NCI-H526 treated with DMSO at 0.1 percent for 48 hours (cell line): ENCODE results near the gene THEM4.

Experiments used
- DNase-seq: peaks from one replicate; lab custom pipeline; 2025; lab: John Stamatoyannopoulos, UW

The THEM4 gene

DNA sequence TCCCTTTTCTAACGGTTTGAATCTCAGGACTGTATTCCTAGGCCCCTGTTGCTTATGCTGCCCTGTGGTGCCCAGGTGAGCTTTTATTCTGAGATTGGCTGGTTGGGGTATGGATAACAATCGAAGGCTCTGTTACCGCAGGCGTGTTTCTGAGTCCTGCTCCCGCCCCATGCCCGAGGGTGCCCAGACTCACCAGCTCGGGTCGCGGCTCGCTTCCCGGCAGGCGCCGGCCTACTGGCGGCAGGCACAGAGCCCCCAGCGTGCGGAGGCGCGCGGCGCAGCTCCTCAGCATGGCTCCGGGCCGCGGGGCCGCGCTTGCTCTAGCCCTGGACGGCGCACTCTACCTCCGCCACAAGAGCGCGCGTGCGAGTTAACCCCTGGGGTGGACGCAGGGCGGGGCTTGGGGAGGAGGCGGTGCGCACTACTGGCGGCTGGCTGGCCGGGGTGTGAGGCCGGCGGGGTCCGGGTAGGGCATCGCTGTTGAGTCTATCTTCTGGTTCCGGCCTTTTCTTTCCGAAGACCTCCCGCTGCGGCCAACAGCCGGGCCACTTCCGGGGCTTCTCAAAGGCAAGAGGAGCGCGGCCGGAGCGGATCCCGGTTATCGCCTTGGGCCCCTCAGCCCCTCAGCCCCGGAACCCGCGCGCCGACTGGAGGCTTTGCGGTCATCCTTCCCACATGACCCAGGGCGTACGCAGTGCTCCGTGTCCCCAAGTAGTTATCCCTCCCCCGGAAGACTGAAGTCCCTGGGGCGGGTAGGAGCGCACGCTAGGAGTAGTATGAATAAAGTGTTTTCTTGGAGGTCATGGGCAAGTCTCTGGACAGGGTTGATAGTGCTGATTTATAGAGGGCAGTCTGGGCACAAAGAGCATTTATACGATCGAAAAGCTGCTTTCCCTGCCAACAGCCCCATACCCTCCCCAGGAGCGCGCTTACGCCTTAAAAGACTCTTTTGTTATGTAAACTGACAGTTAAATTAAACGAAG lies at the start of gene THEM4:
TSS of gene THEM4 (minus strand) at position 345 of the 983 bp plus-strand sequence. CDS start at position 292, 53 bp downstream.
- peak; percentile 99 for DNase-seq

DNA sequence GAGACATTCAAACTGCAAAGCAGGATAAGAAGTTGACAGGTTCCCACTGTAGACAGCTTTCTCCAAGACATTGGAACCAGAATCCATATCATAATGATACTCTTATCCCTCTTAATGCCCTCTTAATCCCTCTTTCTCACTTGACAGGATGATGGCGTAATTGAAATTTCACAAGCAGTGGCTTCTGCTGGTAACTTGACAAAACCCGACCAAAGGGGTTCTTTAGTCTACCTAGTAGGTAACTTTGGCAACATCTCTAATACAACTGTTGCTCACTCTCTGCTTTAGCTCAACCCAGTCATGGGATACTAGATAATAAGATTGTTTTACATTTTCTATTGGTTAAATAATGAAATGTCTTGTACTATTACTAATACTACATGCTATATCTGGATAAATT lies 49.6 kb upstream of the THEM4 start:
- DNase-seq: no peak

DNA sequence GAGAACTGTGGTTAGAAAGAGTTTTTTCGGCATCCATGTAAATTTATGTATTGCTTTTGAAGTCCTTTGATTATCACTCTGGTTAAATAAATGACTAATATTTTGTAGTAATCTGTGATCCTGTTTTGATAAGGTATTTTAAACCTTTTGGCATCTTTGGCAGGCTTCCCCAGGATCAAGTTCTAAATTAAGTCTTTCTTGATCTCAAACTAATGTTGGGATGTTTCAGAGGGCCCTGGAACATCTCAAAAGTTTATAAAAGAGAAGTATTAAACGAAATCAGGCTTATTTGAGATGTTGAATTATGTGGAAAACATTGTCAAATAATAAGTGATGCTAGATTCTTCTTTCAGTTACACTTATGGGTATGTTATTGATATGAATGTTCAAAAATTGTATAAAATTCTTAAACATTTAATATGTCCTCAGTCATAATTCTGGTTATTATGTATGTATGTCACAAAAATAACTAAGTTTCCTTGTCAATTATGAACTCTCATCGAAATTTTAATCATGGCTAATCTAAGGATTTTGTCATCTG lies 47.7 kb upstream of the THEM4 start:
- DNase-seq: no peak

DNA sequence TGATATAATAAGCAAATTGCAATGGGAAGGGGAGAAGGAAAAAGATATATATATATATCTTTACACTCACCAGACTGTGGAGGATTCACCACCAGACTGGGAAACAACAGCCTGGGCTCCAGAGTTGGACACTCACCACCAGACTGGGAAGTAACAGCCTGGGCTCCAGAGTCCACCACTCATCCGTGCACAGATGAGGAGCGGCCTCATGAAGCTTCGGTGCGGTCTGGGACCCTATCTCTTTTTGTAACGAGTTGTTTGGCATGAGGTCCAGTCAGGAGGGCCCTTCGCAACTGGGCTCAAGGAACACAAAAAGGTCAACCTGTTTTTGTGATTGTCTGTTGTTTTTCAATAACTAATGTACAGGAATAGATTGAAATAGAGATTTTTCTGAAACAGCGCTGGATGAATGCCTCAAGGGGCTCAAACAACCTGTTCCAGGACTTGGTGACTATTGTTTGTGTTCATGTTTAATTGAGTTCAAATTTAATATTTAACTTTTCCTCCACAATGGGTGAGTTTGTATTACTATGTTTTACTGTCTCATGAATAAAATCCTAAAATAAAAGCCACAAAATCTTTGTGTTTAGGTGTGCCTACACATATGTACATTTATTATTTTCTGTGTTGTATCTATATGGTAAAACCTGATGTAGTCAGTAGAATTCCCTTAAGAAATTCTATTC lies 44.2 kb upstream of the THEM4 start:
- peak; percentile 95 for DNase-seq

DNA sequence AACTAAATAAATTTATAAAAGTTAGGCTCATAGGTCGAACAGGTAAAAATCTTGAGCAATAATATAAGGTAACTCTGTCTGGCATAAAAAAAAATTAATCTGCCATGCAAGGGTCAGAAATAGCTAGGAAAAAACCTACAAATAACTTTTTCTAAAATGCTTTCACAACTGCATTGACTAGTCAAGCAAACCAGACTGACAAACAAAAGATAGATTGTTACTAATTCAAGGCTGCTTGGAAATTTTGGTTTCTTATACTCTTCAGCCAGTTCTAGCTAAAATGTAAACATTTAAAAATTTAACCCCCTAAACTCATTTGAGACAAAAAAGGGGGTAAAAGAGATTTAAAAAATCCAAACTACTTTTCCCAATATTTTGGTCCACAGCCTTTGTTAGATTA lies 43.5 kb upstream of the THEM4 start:
- no peak for DNase-seq

DNA sequence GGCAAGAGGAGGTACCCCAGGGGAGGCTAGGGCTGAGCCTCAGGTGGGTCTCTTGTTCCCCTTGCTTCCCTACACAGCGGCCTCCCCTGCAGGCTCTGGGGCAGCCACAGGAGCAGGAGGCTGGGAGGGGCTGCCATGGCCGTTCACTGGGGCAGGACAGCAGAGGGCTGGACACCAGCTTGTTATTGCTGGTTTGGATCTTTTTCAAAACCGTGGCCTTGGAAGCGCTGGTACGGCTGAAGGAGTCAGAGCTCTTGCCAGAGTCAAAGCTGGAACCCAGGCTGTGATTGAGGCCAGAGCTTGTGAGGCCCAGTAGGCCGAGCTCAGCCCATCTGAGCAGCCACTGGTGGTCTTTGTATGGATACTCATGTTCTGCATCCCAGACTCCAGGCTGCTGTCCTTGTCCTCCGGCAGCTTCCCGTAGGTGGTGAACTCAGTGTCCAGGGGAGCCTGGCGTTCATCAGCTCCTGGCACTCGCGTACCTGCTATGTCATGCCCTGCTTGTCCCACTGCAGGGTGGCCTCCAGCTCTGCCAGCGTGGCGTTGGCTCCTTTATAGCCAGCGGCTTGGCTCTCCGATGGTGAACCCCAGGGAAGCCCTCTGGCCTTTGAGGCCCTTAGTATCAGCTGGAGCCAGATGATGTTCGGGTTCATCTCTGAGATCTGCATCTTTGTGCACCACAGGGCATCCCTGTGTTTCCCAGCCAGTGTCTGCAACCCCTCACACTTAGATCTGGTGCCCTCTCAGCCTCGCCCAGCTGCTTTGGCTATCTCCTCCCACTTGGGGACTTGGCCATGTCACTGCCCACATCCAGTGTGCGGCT lies 40.3 kb upstream of the THEM4 start:
- DNase-seq: no peak

DNA sequence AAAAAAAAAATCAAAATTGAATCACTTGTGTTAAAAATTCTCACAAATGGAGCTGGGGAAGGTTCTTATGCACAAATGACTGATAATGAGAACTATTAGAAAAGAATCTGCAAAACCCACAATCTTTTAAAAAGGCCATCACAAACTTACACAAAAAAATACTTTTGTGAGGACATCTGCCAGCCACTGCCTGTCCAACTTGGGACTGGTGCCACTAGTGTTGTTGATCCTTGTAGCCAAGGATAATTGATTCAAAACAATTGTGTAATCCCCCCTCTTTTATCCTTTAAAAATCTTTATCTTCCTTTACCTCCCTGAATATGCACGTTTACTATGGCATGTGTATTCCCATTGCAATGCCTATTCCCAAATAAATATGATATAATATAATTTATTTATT lies 39.2 kb upstream of the THEM4 start:
- DNase-seq: no peak

DNA sequence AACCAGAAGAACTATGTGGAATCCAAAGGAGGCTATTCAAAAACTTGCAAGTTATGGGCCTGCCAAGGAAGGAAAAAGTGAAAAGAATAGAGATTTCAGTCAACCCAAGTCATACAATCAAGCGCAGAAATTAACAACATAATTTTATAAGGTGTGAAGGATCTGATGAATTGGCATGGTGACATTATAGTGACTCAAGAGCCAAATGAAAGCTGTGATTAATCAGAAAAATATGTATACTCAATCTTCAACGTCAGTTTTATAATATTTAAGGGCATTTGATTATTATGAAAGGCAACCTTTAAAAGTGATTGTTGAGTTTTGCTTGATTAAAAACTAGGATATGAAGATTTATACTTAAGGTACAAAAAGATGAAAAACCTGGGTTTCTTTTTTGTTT lies 37.8 kb upstream of the THEM4 start:
- DNase-seq: no peak

DNA sequence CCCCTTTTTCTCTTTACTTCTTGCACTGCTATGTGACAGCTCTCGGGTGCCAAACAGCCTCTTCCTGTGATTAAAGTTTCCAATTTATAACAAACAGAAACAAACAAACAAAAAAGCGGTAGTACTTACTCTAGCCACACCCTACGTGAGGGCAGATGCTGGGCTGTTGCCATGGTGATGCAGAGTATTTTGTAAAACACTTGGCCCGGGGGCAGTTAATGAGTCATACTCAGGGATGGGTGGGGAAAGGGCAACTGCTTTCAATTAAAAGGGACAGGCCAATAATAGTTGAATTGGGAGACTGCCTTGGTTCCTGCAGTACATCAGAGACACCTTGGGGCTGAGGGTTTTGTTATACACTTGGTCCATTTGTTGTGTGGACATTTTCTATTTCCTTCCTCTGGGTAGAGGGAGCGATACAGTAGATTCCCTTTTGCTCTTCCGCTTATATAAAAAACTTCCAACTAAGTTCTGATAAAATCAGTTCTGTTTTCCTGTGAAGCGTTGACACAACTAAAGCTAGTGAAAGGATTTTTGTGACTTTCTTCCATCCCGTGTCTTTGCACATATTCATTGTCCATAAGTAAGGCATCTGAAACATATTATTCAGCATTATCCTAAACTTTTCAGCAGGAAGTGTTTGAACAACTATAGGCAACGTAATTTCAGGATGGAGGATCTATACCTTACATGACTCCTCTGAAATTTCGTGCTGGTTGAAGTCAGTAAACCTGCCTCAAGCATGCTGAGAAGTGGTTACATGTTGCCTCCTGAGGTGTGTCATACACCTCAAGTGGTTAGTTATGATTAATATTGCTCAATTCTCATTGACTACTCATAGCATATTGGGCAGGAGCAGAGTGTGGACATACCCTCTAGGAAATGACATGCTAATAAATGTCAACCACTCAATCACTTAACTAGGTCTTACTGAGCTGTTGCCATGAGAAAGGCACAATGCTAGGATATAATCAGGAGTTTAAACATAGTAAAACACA lies 36.7 kb upstream of the THEM4 start:
- no peak for DNase-seq

DNA sequence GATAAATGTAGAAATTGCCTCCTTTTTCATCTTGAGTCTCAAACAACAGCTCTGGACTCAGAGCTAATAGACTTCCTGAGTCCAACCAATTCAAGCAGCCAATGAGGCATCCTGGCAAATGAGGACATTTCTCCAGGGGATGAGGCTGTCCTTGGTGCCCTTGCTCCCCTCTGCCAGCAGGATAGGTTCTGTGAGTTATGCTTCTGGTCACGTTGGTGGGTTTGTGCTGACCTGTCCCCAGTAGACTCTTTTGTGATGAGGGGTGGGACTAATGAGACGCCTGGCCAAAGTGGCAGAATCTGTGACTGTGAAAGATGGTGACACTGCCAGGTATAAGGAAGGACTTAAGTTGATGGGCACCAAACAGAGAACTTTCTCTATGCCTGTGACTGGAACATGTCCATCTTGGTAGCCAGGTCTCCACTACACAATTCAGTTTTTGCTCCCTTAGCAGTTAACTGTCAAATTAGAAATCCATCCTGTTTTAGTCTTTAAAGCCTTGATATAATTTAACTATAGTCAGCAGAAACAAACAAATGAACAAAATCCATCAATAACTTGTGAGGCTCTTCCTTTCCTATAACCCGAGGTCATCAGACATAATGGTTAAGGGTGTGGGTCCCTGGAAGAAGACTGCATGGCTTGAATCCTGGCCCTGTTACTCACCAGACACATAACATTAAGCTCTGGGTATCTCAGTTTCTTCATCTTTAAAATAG lies 35.7 kb upstream of the THEM4 start:
- DNase-seq: no peak

DNA sequence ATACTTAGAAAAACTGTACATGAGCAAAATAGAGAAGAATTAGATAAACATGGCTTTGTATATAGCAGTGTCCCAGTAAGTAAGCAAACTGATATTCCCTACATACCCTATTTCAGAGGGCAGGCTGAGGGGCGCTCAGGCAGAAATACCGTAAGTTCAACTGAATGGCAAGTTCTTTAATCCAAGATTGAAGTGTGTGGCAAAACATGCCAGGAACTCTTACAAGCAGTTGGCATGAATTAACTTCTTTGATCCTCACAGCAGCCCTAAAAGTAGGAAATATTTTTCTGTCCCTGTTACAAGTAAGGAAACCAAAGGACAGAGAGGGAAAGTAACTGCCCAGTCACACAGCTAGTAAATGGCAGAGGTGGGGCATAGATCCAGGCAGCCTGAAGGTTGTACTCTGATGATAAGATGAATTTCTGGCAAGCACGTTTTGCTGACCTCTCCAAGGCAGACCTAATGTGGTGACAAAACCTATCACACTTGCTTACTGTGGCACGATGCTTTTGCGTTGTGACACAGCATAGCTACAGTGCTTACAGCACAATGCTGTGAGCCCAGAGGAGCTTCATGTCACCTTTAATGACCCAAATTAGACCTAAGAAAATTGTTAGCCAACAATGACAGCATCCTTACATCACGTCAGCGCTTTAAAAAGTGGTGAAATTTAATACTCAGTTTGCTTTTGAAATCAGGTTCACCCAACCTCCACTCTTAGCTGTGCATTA lies 35.0 kb upstream of the THEM4 start:
- DNase-seq: no peak

DNA sequence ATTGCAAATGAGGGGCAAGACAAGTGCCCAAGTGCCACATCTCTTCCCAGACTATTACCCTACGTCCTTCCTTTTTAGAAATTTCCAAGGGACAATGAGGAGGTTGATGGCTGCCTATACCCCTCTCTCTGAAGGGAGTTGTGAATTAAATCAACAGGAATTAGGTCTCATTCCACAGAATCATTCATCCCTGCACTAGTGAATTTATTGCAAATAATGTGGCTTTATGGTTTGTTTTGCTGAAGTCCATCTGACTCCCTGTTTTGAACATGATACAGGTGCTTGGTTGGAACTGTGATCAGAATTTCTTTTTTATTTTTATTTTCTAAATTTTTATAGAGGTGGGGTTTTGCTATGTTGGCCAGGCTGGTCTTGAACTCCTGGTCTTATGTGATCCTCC lies 34.3 kb upstream of the THEM4 start:
- no peak for DNase-seq

DNA sequence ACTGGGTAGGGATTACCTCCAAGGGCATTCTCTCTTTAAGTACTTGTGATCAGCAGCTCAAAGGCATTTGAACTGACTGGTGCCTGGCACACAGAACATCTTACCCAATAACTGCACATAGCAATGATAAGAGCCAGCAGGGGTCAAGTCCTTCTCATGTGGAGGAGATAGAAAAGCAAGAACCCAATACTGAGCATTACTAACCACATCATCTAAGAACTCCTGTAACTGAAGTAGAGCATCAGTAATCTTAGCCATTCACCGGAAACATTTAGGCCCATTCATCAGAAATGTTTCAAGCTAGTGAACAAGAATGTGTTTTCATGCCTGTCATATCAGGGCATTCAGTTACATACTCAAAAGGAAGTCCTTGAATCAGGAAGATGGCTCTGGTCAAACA lies 33.6 kb upstream of the THEM4 start:
- DNase-seq: no peak

DNA sequence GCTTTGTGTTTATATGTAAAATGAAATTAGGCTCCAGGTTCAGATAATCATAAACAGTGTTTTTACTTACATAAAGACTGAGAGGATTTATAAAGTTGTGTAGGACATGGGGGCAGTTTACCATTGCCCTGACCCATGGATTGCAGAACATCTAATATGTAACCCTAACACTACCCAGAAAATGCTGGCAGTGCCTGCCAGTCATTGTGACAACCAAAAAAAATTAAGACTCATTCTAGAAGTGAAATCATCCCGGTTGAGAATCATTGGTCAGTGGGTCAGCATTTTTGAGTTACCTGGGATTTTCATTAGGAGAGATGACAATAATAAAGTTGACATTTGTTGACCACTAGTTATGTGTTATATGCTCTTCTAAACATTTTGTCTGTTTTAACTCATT lies 31.2 kb upstream of the THEM4 start:
- no peak for DNase-seq

DNA sequence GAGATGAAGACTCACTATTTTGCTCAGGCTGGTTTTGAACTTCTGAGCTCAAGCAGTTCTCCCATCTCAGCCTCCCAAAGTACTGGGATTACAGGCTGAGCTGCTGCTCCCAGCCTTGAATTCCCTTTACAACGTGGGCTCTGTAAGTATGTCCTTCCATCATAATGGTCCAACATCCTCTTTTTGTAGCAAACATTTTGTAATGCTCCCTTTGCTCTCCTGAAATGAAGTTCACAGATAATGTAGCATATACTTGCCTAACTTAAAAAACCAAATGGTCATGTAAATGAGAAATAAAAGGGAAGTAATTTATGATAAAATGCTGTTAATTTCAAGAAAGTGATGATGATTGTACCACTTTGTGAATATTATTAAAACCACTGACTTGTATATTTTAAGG lies 30.5 kb upstream of the THEM4 start:
- DNase-seq: no peak

DNA sequence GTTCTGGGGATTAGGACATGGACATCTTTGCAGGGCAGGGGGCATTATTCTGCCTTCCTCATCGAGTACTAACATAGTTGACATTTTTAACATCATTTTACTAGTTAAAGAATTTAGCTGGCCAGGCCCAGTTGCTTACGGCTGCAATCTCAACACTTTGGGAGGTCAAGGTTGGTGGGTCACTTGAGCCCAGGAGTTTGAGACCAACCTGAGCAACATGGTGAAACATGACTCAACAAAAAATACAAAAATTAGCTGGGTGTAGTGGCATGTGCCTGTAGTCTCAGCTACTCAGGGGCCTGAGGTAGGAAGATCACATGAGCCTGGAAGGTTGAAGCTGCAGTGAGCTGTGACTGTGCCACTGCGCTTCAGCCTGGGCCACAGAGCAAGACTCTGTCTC lies 29.8 kb upstream of the THEM4 start:
- DNase-seq: no peak

DNA sequence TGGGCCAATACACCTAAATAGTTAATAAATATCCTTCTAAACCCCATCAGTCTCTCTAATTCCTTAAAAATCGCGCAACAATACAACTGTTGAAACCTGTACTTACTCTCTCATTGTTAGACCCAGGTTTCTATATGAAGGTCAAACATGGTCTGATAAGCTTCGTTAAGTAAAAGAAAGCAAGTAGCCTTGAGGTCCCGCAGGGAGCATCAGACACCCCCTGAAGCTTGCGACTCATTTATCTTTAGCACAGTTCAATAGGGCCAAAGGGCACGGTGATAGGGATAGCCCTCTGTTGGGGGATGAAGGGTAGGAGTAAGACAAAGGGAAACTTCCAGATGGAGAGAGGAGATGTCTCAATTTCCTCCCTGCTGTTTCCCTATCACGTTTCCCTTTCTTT lies 27.3 kb upstream of the THEM4 start:
- DNase-seq: no peak

DNA sequence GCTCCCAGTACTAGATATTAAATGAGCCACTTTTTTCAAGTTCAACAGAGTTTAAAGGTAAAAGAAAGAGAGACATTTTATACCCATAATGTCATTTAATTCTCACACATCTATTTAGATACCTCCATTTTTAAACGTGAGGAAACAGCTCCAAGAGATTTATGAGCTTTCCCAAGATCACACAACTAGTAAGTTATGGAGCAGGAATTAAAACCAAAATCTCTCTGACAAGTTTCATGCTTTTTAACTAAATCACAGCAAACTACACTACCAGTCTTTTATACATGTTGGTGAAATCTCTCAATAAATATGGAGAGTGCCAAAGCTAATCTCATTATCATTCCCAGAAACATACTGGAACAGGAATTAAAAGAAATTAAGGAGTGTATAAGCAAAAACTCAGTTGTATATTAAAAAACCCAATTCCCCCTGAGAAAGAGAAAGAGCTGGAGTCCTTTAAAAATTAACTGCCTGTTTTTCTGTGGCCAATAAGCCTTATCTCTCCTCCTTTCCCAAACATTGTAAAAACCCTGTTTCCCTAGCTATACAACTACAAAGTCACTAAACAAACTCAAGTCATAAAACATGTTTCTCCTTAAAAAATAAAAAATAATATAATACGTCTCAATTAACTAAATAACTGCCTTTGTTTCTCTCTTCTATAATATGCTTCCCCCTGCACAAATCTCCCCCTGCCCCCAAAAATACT lies 26.7 kb upstream of the THEM4 start:
- no peak for DNase-seq

DNA sequence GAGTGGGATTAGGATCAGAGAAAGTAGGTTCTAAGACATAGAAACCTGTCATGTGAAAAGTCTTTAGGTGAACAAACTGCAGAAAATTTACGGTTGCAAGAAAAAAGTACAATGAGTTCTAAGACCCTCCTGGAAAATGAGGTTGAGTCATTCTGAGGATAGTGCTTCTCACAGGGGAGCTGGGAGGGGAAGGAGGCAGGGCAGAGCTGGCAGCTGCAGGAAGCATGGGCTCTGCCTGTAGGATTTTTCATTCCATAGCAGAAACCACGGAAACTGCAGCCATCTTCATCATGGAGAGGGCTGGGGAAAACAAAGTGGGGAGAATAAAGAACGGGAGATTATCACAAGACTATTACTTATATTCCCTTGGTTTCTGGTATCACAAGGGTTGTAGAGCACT lies 25.8 kb upstream of the THEM4 start:
- DNase-seq: no peak
